Measurements from ENCODE around the gene BRINP2. TPM values are rescaled to one million over a fixed set of nuclear protein-coding genes. Genes with fewer than 3 reads are reported as not detected.

Gene BRINP2
- 0.10 and 0.16 TPM in 2 replicates for total RNA-seq
- polyA plus RNA-seq (2012), result not detected

GRCh38 chr1:177170756-177171535, at the start of gene BRINP2:
TSS of gene BRINP2 (plus strand) at chr1:177170958. CDS start at chr1:177229877, 58,919 bp downstream.
- peak; percentile 53 for DNase-seq (ENCODE audit: low read depth)

GRCh38 chr1:177122461-177123251, 48.1 kb upstream of the BRINP2 start:
- DNase-seq (ENCODE audit: low read depth), result peak; percentile 63

GRCh38 chr1:177124577-177125278, 46.0 kb upstream of the BRINP2 start:
- no peak for DNase-seq (ENCODE audit: low read depth)

GRCh38 chr1:177126267-177126666, 44.5 kb upstream of the BRINP2 start:
- DNase-seq (ENCODE audit: low read depth), result no peak

GRCh38 chr1:177128665-177129281, 42.0 kb upstream of the BRINP2 start:
- no peak for DNase-seq (ENCODE audit: low read depth)

- no peak for DNase-seq (ENCODE audit: low read depth)
Observed at GRCh38 chr1:177130451-177130945, 40.3 kb upstream of the BRINP2 start.

- no peak for DNase-seq (ENCODE audit: low read depth)
Observed at GRCh38 chr1:177131723-177132122, 39.0 kb upstream of the BRINP2 start.

GRCh38 chr1:177132141-177132540, 38.6 kb upstream of the BRINP2 start:
- no peak for DNase-seq (ENCODE audit: low read depth)

- no peak for DNase-seq (ENCODE audit: low read depth)
Observed at GRCh38 chr1:177133977-177134538, 36.7 kb upstream of the BRINP2 start.

- no peak for DNase-seq (ENCODE audit: low read depth)
Observed at GRCh38 chr1:177135250-177135649, 35.5 kb upstream of the BRINP2 start.

- no peak for DNase-seq (ENCODE audit: low read depth)
Observed at GRCh38 chr1:177137814-177138213, 32.9 kb upstream of the BRINP2 start.

GRCh38 chr1:177138347-177138746, 32.4 kb upstream of the BRINP2 start:
- peak; percentile 14 for DNase-seq (ENCODE audit: low read depth)

- DNase-seq (ENCODE audit: low read depth), result no peak
Observed at GRCh38 chr1:177142010-177142409, 28.7 kb upstream of the BRINP2 start.

- no peak for DNase-seq (ENCODE audit: low read depth)
Observed at GRCh38 chr1:177142791-177143271, 27.9 kb upstream of the BRINP2 start.

GRCh38 chr1:177145106-177146070, 25.4 kb upstream of the BRINP2 start:
- DNase-seq (ENCODE audit: low read depth), result no peak

- DNase-seq (ENCODE audit: low read depth), result no peak
Observed at GRCh38 chr1:177146499-177146898, 24.3 kb upstream of the BRINP2 start.

- DNase-seq (ENCODE audit: low read depth), result no peak
Observed at GRCh38 chr1:177162243-177162642, 8.5 kb upstream of the BRINP2 start.

- no peak for DNase-seq (ENCODE audit: low read depth)
Observed at GRCh38 chr1:177163844-177164379, 6.8 kb upstream of the BRINP2 start.
